HG03460 (cell line): ENCODE data around the gene ULBP3.
"Not testable (repeated sequence)": the region's sequence is repeated elsewhere in the genome, so short reads cannot be mapped to it uniquely, and the experiment has no call there.

Experiments
- ATAC-seq: cut with Tn5 transposase; IDR thresholded peaks from one replicate; pipeline ENCODE4 v1.9.1; 2021; ENCODE audit not compliant: unreplicated experiment

The ULBP3 gene

GRCh38 chr6:150043501-150044412 is 25.2 kb downstream of the ULBP3 start:
- no peak for ATAC-seq

GRCh38 chr6:150043096-150043495 is 25.8 kb downstream of the ULBP3 start:
- no peak for ATAC-seq

DNA sequence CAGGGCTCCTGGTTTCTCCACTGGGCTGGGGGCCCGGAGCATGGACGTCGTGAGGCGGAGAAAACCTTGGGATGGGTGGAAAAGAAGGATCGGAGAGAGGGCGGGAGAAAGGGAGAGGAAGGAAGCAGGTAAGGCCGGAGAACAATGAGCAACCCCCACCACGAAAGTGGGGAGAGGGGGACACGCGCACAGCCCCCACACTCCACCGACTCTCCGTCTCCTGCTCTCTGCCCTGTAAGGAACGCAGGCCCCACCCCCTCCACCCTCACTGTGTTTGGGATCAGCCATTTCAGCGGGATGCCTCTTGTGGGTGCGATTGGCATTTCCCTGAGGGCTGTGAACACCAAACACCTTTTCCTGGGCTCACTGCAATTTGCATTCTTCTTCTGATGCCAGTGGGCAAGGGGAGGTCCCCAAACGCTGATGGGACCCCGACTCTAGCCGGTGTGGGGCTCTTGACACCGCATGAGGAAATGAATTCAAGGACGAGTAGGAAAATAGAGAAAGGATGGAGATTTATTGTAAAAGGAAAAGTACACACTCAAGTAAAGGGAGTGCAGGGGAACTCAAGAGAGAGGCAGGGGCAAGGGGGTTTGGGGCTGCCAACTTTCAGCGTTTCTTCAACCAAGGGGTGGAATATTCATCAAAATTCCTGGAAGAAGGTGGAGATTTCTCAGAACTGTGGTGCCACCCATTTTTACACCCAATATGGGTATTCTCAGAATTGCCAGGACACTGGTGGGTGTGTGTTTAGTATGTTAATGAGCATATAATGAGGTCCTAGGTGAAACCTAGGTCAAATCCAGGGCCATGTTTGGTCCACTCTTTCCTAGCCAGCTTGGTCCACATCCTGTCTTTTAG is 30.5 kb downstream of the ULBP3 start:
- no peak for ATAC-seq

DNA sequence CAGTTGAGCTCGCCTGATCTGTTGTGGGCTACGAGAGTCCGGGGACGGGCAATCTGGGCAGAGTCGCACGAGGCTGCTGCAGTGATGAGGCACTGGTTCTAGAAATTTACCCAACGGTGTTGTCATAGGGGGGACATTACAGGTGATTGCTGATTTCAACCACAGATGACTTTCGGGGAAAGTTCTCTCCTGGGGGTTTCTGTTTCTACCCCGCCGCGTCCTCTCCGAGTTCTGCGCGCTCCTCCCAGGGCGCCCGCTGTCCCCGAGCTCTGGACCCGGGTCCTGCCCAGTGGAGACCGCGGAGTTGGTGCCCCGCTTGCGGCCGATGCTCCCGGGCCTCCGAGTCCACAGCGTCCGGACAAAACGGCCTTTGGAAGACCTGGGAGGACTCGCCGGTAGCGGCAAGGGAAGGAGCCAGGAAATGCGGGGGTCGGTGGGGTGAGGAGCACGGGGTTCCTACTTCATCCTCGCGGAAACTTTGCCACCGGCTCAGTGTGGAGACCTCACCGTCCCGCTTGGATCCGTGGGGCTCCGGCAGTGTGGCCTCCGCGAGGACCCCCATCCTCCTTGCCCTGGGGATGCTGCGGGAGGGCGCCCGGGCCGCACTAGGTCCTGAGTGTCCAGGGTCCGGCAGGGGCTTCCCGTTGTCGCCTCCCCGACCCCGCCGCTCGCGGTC is 31.3 kb downstream of the ULBP3 start:
- no peak for ATAC-seq

GRCh38 chr6:150036081-150036480 is 32.8 kb downstream of the ULBP3 start:
- no peak for ATAC-seq

GRCh38 chr6:150033207-150033771 is 35.6 kb downstream of the ULBP3 start:
- no peak for ATAC-seq

- no peak for ATAC-seq
Measured at GRCh38 chr6:150032598-150032997, 36.3 kb downstream of the ULBP3 start.

- no peak for ATAC-seq
Measured at GRCh38 chr6:150030611-150031010, 38.3 kb downstream of the ULBP3 start.

DNA sequence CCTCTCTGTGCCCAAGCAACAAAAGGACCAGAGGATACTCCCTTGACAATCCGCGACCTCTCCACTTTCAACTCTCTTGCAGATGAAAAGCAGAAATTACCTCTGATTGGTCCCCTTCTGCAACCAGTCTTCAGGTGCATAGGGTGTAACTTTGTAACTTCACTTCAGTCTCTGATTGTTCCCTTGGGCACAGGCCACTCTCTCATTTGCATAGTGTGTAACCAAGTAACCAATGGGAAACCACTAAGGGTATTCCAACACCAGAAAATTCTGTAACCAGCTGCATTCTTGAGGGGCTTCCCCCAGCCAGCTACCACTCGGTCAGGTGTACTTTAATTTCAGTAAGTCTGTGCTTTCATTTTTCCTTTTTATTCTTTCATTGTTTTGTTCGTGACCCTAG is 39.2 kb downstream of the ULBP3 start:
- no peak for ATAC-seq

DNA sequence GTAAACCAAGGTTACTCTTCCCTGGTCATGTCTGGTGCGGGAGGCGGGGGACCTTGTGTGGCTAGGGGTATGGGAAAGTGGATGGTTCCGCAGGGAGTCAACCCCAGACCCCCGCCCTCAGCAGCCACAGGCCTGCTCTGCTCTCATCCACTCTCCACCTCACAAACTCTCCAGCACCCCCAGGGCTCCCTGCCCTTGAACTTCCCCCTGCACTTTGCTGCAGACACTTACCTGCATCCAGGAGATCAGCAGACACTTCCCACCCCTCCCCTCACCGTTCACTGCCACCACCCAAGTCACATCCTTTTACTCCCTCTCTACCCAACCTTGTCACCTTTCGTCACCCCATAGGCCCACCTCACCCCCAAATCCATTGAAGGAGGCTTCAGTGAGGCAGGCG is 39.6 kb downstream of the ULBP3 start:
- ATAC-seq: no peak

DNA sequence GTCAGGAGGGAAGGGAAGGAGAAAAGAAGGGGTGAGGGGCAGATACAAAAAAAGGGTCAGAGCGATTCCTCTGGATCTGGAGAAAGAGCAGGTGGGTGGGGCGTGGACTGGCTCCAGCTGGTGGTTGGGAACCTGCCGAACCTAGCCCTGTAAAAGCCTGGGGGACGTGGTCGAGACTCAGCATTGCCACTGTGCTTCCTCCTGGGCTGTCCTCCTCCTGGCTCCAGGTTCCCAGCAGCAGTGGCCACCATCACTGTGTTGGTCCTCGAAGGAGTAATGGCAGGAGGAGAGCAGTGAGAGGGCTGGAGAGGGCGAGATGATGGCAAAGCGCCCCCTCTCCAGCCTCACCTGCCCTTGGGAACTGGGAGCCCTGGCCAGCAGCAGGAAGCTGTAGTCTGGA is 40.1 kb downstream of the ULBP3 start:
- no peak for ATAC-seq

GRCh38 chr6:150027806-150028565 is 40.9 kb downstream of the ULBP3 start:
- no peak for ATAC-seq

- no peak for ATAC-seq
Measured at GRCh38 chr6:150026976-150027805, 41.7 kb downstream of the ULBP3 start.

GRCh38 chr6:150025201-150025917 is 43.6 kb downstream of the ULBP3 start, which contains the start of gene RAET1L:
Gene RAET1L (minus strand): TSS chr6:150025532. CDS start chr6:150025471, 61 bp downstream.
- ATAC-seq: no peak

GRCh38 chr6:150024646-150025155 is 44.2 kb downstream of the ULBP3 start:
- ATAC-seq: no peak

- ATAC-seq: not testable (repeated sequence)
Measured at GRCh38 chr6:150024021-150024420, 44.9 kb downstream of the ULBP3 start.

DNA sequence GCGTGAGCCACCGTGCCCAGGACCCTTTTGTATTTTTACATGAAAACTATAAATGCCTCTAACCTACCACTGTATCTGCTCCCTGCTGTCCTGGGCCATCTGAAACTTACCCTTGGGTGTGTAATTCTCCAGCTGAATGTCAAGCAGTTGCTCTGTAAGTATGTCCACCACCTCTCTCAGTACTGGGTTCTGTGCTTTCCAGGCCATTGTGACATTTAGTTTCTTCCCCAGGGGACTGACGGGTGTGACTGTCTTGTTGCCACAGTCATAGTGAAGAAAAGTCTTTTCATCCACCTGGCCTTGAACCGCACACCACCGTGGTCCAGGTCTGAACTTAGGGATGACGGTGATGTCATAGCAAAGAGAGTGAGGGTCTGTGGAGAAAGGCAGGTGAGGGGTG is 47.1 kb downstream of the ULBP3 start:
- not testable (repeated sequence) for ATAC-seq

DNA sequence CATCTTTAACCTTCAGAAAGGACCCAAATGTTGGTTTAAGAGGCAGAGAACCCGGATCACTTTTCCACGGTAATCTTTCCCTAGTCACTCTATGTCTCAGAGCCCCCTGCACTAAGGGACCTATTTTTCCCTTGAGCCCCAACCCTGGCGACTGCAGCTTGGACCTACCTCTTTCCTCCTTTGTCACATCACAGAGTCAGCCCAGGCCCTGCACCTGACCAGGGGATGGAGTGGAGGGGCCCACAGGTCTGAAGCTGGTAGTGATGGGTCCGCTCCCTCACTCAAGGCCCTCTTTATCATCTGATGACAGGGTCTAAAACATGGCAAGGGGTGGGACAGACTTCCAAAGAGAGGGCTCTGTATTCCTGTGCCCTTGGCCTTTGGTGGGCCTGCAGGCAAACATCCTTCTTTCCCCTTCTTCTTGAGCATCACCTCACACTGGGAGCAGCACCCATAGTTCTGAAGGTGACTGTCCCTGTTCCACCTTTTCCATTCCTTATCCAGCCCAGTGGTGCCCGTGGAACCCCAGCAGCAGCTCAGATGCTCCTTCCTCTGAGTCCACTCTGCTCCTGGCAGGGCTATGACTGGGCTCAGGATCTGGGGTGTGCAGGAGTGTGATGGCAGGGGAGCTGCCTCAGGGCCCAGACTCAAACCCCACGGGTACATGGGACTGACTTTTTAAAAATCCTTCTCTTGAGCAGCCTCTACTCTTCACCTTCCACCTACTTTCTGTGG is 49.9 kb downstream of the ULBP3 start:
- no peak for ATAC-seq
